NAMALWA (cell line): ENCODE measurements around the gene CABP1.
"Not testable (repeated sequence)": the region's sequence is repeated elsewhere in the genome, so short reads cannot be mapped to it uniquely, and the experiment has no call there.

Source experiments
- DNase-seq: peaks from one replicate; pipeline ENCODE4 v3.0.0-alpha.2; 2015; ENCODE audit warnings: low spot score

The CABP1 gene

GRCh38 chr12:120639771-120640721 is at the start of gene CABP1:
TSS of gene CABP1 (plus strand) at chr12:120640626. CDS start at chr12:120640686, 60 bp downstream.
- DNase-seq, result peak; percentile 82

DNA sequence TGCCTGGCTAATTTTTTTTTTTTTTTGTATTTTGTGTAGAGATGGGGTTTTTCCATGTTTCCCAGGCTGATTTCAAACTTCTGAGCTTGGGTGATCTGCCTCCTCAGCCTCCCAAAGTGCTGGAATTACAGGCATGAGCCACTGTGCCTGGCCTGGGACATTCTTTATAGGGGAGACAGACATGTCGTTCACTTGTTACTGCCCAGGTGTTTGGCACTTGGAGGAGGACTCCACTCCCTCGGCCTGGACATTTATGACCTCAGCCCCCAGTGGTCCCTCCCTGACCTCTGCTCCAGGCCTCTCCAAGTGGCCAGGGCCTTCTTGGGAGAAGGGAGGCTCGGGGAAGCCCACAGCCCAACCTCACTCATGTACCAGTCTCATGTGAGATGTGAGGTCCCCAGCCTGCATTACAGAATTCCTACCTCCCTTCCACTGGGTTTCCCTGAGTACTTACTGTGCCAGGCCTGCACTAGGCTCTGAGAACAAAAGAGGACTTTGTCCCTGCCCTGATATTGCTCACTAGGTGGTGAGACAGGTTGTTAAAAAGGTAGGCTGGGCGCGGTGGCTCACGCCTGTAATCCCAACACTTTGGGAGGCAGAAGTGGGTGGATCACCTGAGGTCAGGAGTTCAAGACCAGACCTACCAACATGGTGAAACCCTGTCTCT is 49.6 kb upstream of the CABP1 start:
- no peak for DNase-seq

DNA sequence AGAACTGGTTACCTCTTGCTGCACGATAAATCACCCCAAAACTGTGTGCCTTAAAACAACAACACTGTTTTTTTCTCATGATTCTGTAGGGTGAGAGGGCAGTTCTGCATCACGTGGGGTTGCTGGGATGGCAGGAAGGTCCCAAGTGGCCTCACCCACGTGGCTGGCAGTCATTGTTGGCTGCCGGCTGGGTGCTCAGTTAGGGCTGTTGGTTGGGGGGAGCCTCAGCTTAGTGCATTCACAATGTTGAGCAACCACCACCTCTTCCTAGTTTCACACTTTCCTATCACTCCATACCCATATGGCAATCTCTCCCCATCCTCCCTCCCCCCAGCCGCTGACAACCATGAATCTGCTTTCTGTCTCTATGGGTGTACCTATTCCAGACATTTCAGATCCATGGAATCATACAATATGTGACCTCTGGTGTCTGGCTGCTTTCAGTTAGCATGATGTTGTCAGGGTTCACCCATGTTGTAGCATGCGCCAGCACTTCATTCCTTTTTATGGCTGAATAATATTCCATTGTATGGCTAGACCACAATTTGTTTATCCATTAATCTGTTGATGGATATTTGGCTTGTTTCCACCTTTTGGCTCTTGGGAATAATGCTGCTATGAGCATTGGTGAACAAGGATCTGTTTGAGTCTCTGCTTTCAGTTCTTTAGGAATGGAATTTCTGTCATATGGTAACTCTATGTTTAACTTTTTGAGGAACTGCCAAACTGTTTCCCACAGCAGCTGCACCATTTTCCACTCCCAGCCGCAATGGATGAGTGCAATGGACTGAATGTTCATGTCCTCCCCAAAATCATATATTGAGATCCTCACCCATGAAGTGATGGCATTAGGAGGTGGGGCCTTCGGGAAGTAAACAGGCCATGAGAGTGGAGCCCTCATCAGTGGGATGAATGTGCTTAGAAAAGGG is 48.0 kb upstream of the CABP1 start:
- no peak for DNase-seq

GRCh38 chr12:120596901-120597300 is 43.5 kb upstream of the CABP1 start:
- DNase-seq, result no peak

DNA sequence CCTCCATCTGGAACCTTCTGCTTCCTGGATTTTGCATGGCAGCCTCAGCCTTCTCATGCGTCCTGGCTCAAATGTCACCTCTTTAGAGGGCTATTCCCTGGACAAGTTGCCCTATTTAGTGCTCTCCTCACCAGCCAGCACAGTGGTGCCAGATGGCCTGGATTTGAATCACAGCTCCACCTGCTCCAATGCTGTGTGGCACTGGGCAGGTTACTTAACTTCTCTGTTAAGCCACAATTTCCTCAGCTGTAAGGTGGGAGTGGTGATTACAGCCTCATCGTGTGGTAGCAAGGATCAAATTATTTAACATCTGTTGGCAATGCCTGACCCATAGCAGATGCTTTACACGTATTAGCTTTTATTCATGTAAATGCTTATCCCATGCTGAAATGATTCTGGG is 42.6 kb upstream of the CABP1 start:
- no peak for DNase-seq

- no peak for DNase-seq
Measured at GRCh38 chr12:120598674-120599463, 41.6 kb upstream of the CABP1 start.

DNA sequence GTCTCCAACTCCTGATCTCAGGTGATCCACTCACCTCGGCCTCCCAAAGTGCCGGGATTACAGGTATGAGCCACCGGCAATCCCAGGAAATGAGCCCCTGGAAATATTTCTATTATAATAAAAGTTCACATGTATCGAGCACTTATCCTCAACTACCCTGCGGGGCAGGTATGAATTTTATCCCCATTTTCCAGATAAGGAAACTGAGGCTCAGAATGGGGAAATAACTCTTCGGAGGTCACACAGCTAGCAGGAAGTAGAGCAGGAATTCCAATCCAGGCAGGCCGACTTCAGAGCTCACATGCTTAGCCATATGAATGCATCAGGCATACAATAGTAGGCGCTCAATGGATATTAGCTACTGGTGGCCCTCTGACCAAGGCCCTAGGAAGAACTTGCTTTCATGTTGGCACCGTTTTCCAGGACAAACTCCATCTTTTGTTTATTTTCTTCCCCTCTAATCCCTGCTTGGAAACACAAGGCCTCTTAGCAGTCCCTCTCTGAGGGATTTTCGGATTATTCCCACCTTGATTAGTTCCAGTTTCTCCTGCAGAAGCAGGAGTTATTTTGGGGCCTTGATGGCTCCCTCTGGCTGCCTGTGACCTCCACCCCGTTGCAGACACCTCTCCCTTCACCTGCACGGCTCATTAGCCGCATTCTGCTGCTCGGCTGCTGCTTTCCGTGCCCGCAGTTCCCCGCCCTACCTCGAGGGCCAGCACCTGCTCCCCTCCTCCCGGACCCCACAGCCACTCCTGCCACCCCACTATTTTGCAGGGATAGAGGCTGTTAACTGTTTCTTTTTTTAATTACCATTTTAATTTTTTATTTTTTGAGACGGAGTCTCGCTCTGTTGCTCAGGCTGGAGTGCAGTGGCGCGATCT is 40.5 kb upstream of the CABP1 start:
- no peak for DNase-seq

DNA sequence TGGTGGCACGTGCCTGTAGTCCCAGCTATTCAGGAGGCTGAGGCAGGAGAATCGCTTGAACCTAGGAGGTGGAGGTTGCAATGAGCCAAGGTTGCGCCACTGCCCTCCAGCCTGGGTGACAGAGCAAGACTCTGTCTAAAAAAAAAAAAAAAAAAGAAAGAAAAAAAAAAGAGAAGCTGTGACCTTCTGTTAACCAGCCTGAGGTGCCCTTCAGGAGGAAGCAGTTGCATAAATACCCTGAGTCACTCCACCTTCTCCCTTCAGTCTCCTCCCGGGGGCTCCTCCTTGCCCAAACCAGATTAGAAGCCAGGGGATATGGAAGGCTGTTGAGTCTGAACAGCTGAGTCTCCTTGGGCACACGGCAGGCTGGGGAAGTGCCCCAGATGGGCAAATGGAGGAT is 38.0 kb upstream of the CABP1 start:
- not testable (repeated sequence) for DNase-seq

DNA sequence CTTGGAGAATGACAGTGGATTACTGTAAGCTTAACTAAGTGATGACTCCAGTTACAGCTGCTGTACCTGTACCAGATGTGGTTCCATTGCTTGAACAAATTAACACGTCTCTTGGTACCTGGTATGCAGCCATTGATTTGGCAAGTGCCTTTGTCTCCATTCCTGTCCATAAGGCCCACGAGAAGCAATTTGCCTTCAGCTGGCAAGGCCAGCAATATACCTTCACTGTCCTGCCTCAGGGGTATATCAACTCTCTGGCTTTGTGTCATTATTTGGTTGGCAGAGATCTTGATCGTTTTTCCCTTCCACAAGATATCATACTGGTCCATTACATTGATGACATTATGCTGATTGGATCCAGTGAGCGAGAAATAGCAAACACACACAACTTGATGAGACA is 29.9 kb upstream of the CABP1 start:
- DNase-seq, result no peak

- not testable (repeated sequence) for DNase-seq
Measured at GRCh38 chr12:120611534-120611933, 28.9 kb upstream of the CABP1 start.

- no peak for DNase-seq
Measured at GRCh38 chr12:120614848-120615247, 25.6 kb upstream of the CABP1 start.

- DNase-seq, result not testable (repeated sequence)
Measured at GRCh38 chr12:120617193-120617592, 23.2 kb upstream of the CABP1 start.

GRCh38 chr12:120617767-120618166 is 22.7 kb upstream of the CABP1 start:
- DNase-seq, result not testable (repeated sequence)

DNA sequence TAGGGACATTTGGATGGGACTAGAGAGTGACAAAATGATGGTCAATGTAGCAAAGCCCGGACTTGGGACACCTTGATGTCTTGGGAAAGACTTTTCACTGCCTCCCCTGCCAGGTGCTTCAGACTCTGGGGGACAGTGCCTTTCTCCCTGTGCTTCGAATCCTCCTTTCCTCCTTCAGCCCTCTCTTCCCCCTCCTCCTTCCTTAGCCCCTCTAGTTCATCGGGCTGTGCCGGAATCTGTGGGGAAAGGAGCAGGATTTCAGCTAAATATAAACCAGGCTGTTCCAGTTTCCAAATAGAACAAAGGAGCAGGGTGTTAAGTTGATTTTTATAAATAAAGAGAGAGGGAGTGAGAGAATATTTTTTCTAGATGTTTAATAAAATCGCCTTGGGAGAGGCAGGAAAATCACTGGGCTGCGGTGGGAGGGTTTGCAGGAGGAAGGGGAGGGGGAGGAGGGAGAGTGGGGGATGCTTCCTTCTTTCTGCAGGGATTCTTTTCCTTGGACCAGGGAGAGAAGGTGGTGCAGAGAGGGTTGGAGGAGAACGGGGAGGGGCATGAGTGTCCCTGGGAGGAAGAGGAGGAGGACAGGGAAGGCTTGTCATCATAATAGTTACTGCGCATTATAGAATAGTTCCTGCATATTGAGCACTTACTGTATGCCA is 21.3 kb upstream of the CABP1 start:
- DNase-seq, result no peak

DNA sequence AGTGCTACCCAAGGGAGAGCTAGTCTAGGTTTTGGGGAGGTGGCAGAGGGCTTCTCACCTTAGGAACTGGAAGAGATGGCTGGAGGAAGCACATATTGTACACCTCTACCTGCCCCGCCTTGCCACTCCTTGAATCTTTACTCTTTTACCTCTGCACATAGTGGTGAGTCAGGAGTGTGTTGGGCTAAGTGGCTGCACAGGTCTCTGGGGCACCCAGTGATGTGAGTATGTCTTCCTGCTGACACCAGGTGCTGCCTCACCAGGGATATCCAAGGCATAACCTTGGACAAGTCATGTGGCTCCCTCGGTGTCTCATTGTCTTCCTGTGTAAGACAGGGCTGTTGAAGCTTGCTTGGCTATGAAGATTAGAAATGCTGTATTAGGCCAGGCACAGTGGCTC is 19.8 kb upstream of the CABP1 start:
- no peak for DNase-seq

DNA sequence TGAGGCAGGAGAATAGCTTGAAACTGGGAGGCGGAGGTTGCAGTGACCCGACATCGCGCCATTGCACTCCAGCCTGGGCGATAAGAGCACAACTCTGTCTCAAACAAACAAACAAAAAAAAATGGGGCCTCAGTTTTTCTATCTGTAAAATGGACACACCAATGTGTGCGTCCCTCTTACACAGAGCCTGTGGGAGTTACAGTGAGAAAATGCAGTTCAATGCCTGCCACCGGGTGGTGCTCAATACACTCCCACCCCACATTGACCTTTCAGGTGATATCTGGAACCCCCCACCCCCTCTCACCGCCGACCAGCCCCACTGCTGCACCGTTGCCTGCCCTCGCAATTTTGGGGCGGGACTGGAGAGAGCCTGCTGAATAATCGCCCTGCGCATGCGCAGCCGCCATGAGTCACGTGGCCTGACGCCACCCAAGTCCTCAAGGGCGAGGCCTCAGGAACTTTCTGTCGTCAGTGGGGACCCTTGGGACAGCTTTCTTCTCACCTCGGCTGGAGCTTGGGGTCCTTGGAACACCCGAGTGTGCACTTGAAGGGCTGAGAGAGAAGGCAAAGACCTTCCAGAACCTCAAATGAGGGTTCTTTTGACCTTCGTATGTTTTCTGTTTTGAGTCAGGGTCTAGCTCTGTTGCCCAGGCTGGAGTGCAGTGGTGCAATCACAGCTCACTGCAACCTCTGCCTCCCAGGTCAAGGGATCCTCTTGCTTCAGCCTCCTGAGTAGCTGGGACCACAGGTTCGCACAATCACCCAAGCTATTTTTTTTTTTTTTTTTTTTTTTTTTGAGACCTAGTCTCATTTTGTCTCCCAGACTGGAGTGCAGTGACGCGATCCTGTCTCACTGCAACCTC is 14.6 kb upstream of the CABP1 start:
- peak; percentile 81 for DNase-seq

- DNase-seq, result no peak
Measured at GRCh38 chr12:120628919-120629318, 11.5 kb upstream of the CABP1 start.

GRCh38 chr12:120630104-120630892 is 10.1 kb upstream of the CABP1 start:
- DNase-seq, result no peak
